DMS 273 (cell line): ENCODE results near the gene TM9SF3.
"Not testable (repeated sequence)": the region's sequence is repeated elsewhere in the genome, so short reads cannot be mapped to it uniquely, and the experiment has no call there.

Experiments used
- DNase-seq: peaks from one replicate; lab custom pipeline; 2025; ENCODE audit not compliant: unreplicated experiment; lab: John Stamatoyannopoulos, UW

TM9SF3 gene

GRCh38 chr10:96570511-96570910 is 16.3 kb downstream of the TM9SF3 start:
- no peak for DNase-seq

GRCh38 chr10:96568402-96568801 is 18.4 kb downstream of the TM9SF3 start:
- no peak for DNase-seq

- DNase-seq, result no peak
Observed at GRCh38 chr10:96565774-96566173, 21.0 kb downstream of the TM9SF3 start.

- no peak for DNase-seq
Observed at GRCh38 chr10:96560966-96561887, 25.6 kb downstream of the TM9SF3 start.

GRCh38 chr10:96560489-96560888 is 26.3 kb downstream of the TM9SF3 start:
- DNase-seq, result no peak

GRCh38 chr10:96556003-96556402 is 30.8 kb downstream of the TM9SF3 start:
- peak; percentile 25 for DNase-seq

GRCh38 chr10:96555330-96555729 is 31.5 kb downstream of the TM9SF3 start:
- no peak for DNase-seq

- no peak for DNase-seq
Observed at GRCh38 chr10:96548589-96548988, 38.2 kb downstream of the TM9SF3 start.

GRCh38 chr10:96545558-96545957 is 41.3 kb downstream of the TM9SF3 start:
- not testable (repeated sequence) for DNase-seq

- no peak for DNase-seq
Observed at GRCh38 chr10:96541921-96542320, 44.9 kb downstream of the TM9SF3 start.

- DNase-seq, result no peak
Observed at GRCh38 chr10:96540240-96540639, 46.6 kb downstream of the TM9SF3 start.

GRCh38 chr10:96538683-96539082 is 48.1 kb downstream of the TM9SF3 start:
- DNase-seq, result no peak

GRCh38 chr10:96536129-96536528 is 50.7 kb downstream of the TM9SF3 start:
- no peak for DNase-seq

- peak; percentile 15 for DNase-seq
Observed at GRCh38 chr10:96532523-96532922, 54.3 kb downstream of the TM9SF3 start.

GRCh38 chr10:96529634-96530279 is 57.1 kb downstream of the TM9SF3 start:
- no peak for DNase-seq

- DNase-seq, result no peak
Observed at GRCh38 chr10:96524741-96525140, 62.1 kb downstream of the TM9SF3 start.

- no peak for DNase-seq
Observed at GRCh38 chr10:96517284-96517683, 69.5 kb downstream of the TM9SF3 start.

- no peak for DNase-seq
Observed at GRCh38 chr10:96516337-96516736, 70.5 kb downstream of the TM9SF3 start.

- DNase-seq, result peak; percentile 92
Observed at GRCh38 chr10:96513698-96514561, 72.9 kb downstream of the TM9SF3 start, which contains the start of gene TLL2. TSS of gene TLL2 (minus strand) at chr10:96513926. CDS start at chr10:96513685, 241 bp downstream.

GRCh38 chr10:96513305-96513697 is 73.5 kb downstream of the TM9SF3 start:
- DNase-seq, result peak; percentile 59
